ENCODE data around the gene LRMDA.
A peak's percentile ranks its signal among the peaks of the same experiment; 100 is the strongest.

Gene LRMDA

GRCh38 chr10:75547391-75548298, 116.2 kb downstream of the LRMDA start:
- H3K4me3 ChIP-seq (ENCODE audit: low read depth, low read length) = no peak overlapping the region
- peak; percentile 60 for DNase-seq (ENCODE audit: low read depth)

- H3K4me3 ChIP-seq (ENCODE audit: low read depth, low read length) = no peak overlapping the region
- DNase-seq (ENCODE audit: low read depth) = no peak
Observed at GRCh38 chr10:75548356-75548755, 116.9 kb downstream of the LRMDA start.

GRCh38 chr10:75550191-75550590, 118.8 kb downstream of the LRMDA start:
- no peak for DNase-seq (ENCODE audit: low read depth)
- no peak overlapping the region for H3K4me3 ChIP-seq (ENCODE audit: low read depth, low read length)

GRCh38 chr10:75552171-75552570, 120.7 kb downstream of the LRMDA start:
- DNase-seq (ENCODE audit: low read depth) = no peak
- H3K4me3 ChIP-seq (ENCODE audit: low read depth, low read length) = no peak overlapping the region

GRCh38 chr10:75553550-75553949, 122.1 kb downstream of the LRMDA start:
- no peak overlapping the region for H3K4me3 ChIP-seq (ENCODE audit: low read depth, low read length)
- DNase-seq (ENCODE audit: low read depth) = no peak

- no peak overlapping the region for H3K4me3 ChIP-seq (ENCODE audit: low read depth, low read length)
- DNase-seq (ENCODE audit: low read depth) = no peak
Observed at GRCh38 chr10:75555323-75555722, 123.9 kb downstream of the LRMDA start.

- no peak for DNase-seq (ENCODE audit: low read depth)
- H3K4me3 ChIP-seq (ENCODE audit: low read depth, low read length) = no peak overlapping the region
Observed at GRCh38 chr10:75556320-75556719, 124.9 kb downstream of the LRMDA start.

- DNase-seq (ENCODE audit: low read depth) = no peak
Observed at GRCh38 chr10:75565286-75566251, 134.1 kb downstream of the LRMDA start.

GRCh38 chr10:75568450-75569130, 137.2 kb downstream of the LRMDA start:
- DNase-seq (ENCODE audit: low read depth) = no peak
- H3K4me3 ChIP-seq (ENCODE audit: low read depth, low read length) = no peak overlapping the region

More at GRCh38 chr10:75565286-75566251, 134.1 kb downstream of the LRMDA start:
- no peak overlapping the region for H3K4me3 ChIP-seq (ENCODE audit: low read depth, low read length)

GRCh38 chr10:75569506-75569905, 138.1 kb downstream of the LRMDA start:
- DNase-seq (ENCODE audit: low read depth) = no peak
- no peak overlapping the region for H3K4me3 ChIP-seq (ENCODE audit: low read depth, low read length)

- DNase-seq (ENCODE audit: low read depth) = no peak
- no peak overlapping the region for H3K4me3 ChIP-seq (ENCODE audit: low read depth, low read length)
Observed at GRCh38 chr10:75572478-75572877, 141.1 kb downstream of the LRMDA start.

GRCh38 chr10:75575940-75576339, 144.5 kb downstream of the LRMDA start:
- H3K4me3 ChIP-seq (ENCODE audit: low read depth, low read length) = no peak overlapping the region
- no peak for DNase-seq (ENCODE audit: low read depth)

- no peak overlapping the region for H3K4me3 ChIP-seq (ENCODE audit: low read depth, low read length)
- DNase-seq (ENCODE audit: low read depth) = no peak
Observed at GRCh38 chr10:75582102-75582501, 150.7 kb downstream of the LRMDA start.

- DNase-seq (ENCODE audit: low read depth) = no peak
- no peak overlapping the region for H3K4me3 ChIP-seq (ENCODE audit: low read depth, low read length)
Observed at GRCh38 chr10:75585294-75585693, 153.9 kb downstream of the LRMDA start.

GRCh38 chr10:75586814-75587213, 155.4 kb downstream of the LRMDA start:
- no peak overlapping the region for H3K4me3 ChIP-seq (ENCODE audit: low read depth, low read length)
- DNase-seq (ENCODE audit: low read depth) = no peak

- DNase-seq (ENCODE audit: low read depth) = no peak
- H3K4me3 ChIP-seq (ENCODE audit: low read depth, low read length) = no peak overlapping the region
Observed at GRCh38 chr10:75588031-75588430, 156.6 kb downstream of the LRMDA start.

- H3K4me3 ChIP-seq (ENCODE audit: low read depth, low read length) = no peak overlapping the region
- no peak for DNase-seq (ENCODE audit: low read depth)
Observed at GRCh38 chr10:75589895-75590654, 158.7 kb downstream of the LRMDA start.

- H3K4me3 ChIP-seq (ENCODE audit: low read depth, low read length) = no peak overlapping the region
- DNase-seq (ENCODE audit: low read depth) = no peak
Observed at GRCh38 chr10:75592151-75592787, 160.8 kb downstream of the LRMDA start.

All from skeletal muscle cell (primary cell).